ENCODE data around the gene TMA16. TPM values are rescaled to one million over a fixed set of nuclear protein-coding genes. Genes with fewer than 3 reads are reported as not detected.

TMA16 gene
- total and polyA plus RNA-seq, 2 of the 13 experiments (the other 11 are each of a cell fraction or from before 2014, with no cell fraction given): 8.1 to 52.5 TPM

DNA sequence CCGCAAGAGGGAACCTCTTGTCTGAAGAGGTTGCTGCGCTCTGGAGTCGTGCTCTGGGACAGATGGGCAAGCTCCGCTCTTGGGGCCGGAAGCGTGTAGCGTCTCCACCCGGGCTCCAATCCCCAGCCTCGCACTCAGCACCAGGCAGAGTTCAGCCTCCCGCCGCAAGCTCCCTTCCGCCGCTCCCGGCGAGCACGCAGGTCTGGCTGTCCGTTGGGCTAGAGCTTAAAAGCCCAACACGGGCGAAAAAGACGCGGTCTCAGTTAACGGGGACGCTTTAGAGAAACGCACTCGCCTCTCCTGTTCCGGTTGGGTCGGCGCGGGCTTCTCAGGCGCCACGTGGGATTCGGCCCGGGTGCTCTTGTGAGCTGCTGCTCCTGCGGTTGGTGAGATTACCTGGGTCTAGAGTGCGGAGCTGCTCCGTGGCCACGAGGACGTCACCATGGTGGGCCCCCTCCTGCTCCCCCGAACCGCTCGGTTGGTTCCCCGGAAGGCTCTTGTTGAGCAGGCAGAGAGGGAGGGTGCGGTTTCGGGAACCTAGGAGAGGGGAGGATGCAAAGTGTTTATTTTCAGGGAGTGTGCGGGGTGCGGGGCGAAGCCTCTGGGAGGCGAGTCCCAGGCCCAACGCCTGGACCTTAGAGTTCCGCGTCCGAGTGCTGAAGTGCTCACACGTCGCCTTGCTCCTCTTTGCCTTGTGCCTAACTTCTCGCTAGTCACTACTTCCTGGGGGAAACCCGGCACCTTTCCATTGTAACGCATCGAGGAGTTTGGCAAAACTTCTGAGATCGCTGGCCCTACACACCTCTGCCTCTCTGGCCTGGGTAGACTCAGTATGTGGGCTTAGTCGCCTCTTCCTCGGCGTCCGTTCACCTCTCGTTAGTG is at the start of gene TMA16 (continued):
- TF ChIP-seq, protein P1, sequence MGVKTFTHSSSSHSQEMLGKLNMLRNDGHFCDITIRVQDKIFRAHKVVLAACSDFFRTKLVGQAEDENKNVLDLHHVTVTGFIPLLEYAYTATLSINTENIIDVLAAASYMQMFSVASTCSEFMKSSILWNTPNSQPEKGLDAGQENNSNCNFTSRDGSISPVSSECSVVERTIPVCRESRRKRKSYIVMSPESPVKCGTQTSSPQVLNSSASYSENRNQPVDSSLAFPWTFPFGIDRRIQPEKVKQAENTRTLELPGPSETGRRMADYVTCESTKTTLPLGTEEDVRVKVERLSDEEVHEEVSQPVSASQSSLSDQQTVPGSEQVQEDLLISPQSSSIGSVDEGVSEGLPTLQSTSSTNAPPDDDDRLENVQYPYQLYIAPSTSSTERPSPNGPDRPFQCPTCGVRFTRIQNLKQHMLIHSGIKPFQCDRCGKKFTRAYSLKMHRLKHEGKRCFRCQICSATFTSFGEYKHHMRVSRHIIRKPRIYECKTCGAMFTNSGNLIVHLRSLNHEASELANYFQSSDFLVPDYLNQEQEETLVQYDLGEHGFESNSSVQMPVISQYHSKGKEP (CRISPR knock-in tag; IDR thresholded peaks at IDR 0.05): no peak
- peak; percentile 89 for TF ChIP-seq SNAPC5 (CRISPR knock-in tag; IDR thresholded peaks at IDR 0.05; ENCODE audit: borderline replicate concordance)
- peak; percentile 67 for TF ChIP-seq ZNF143 (CRISPR knock-in tag; IDR thresholded peaks at IDR 0.05)
- TF ChIP-seq TIGD3 (CRISPR knock-in tag; IDR thresholded peaks at IDR 0.05; ENCODE audit: borderline replicate concordance): peak; percentile 79; the same call in 1 of the 2 replicates
- peak; percentile 94 for TF ChIP-seq ZFP37 (CRISPR knock-in tag; IDR thresholded peaks at IDR 0.05; ENCODE audit: borderline replicate concordance)
- TF ChIP-seq, protein P2, sequence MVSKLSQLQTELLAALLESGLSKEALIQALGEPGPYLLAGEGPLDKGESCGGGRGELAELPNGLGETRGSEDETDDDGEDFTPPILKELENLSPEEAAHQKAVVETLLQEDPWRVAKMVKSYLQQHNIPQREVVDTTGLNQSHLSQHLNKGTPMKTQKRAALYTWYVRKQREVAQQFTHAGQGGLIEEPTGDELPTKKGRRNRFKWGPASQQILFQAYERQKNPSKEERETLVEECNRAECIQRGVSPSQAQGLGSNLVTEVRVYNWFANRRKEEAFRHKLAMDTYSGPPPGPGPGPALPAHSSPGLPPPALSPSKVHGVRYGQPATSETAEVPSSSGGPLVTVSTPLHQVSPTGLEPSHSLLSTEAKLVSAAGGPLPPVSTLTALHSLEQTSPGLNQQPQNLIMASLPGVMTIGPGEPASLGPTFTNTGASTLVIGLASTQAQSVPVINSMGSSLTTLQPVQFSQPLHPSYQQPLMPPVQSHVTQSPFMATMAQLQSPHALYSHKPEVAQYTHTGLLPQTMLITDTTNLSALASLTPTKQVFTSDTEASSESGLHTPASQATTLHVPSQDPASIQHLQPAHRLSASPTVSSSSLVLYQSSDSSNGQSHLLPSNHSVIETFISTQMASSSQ (IDR thresholded peaks at IDR 0.05; ENCODE audit: low read depth): no peak
- TF ChIP-seq, protein P2 (CRISPR knock-in tag; IDR thresholded peaks at IDR 0.05; ENCODE audit: borderline replicate concordance): peak; percentile 86
- peak; percentile 58; the same call in 1 of the 2 replicates for TF ChIP-seq NR2F2 (IDR thresholded peaks at IDR 0.05; ENCODE audit: borderline replicate concordance, low read depth)
- TF ChIP-seq ZNF605 (CRISPR knock-in tag; IDR thresholded peaks at IDR 0.05): peak; percentile 97
- TF ChIP-seq PTBP1 (IDR thresholded peaks at IDR 0.05; ENCODE audit: low read depth, low read length, poor library complexity, severe bottlenecking): peak; percentile 38
- TF ChIP-seq MXD4 (CRISPR knock-in tag; IDR thresholded peaks at IDR 0.05): peak; percentile 99
- TF ChIP-seq, protein P3, sequence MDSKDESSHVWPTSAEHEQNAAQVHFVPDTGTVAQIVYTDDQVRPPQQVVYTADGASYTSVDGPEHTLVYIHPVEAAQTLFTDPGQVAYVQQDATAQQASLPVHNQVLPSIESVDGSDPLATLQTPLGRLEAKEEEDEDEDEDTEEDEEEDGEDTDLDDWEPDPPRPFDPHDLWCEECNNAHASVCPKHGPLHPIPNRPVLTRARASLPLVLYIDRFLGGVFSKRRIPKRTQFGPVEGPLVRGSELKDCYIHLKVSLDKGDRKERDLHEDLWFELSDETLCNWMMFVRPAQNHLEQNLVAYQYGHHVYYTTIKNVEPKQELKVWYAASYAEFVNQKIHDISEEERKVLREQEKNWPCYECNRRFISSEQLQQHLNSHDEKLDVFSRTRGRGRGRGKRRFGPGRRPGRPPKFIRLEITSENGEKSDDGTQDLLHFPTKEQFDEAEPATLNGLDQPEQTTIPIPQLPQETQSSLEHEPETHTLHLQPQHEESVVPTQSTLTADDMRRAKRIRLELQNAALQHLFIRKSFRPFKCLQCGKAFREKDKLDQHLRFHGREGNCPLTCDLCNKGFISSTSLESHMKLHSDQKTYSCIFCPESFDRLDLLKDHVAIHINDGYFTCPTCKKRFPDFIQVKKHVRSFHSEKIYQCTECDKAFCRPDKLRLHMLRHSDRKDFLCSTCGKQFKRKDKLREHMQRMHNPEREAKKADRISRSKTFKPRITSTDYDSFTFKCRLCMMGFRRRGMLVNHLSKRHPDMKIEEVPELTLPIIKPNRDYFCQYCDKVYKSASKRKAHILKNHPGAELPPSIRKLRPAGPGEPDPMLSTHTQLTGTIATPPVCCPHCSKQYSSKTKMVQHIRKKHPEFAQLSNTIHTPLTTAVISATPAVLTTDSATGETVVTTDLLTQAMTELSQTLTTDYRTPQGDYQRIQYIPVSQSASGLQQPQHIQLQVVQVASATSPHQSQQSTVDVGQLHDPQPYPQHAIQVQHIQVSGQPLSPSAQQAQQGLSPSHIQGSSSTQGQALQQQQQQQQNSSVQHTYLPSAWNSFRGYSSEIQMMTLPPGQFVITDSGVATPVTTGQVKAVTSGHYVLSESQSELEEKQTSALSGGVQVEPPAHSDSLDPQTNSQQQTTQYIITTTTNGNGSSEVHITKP (CRISPR knock-in tag; IDR thresholded peaks at IDR 0.05; ENCODE audit: low read depth): peak; percentile 80
- TF ChIP-seq KAT7 (CRISPR knock-in tag; IDR thresholded peaks at IDR 0.05; ENCODE audit: borderline replicate concordance): peak; percentile 97; the same call in 1 of the 2 replicates
- peak; percentile 71 for TF ChIP-seq NFYC (CRISPR knock-in tag; IDR thresholded peaks at IDR 0.05)

Measured in HepG2 (cell line).